GM12874 (cell line): ENCODE measurements around the gene TUBB1.

Experiments
- CTCF ChIP-seq: IDR thresholded peaks from 2 replicates; pipeline ENCODE4 v1.5.1; 2011; ENCODE audit warnings: low read depth, mild to moderate bottlenecking, control low read depth, low read length, moderate library complexity; ENCODE audit not compliant: insufficient read depth

TUBB1 gene

GRCh38 chr20:58986286-58986967 lies 32.8 kb upstream of the TUBB1 start:
- no peak for TF ChIP-seq CTCF

- no peak for TF ChIP-seq CTCF
Measured at GRCh38 chr20:58986968-58987517, 32.2 kb upstream of the TUBB1 start.

- TF ChIP-seq CTCF, result no peak
Measured at GRCh38 chr20:58987790-58988564, 31.3 kb upstream of the TUBB1 start.

GRCh38 chr20:58988565-58988882 lies 30.7 kb upstream of the TUBB1 start:
- no peak for TF ChIP-seq CTCF

GRCh38 chr20:58989196-58989595 lies 30.0 kb upstream of the TUBB1 start:
- TF ChIP-seq CTCF, result no peak

GRCh38 chr20:58990651-58991445 lies 28.4 kb upstream of the TUBB1 start:
- TF ChIP-seq CTCF, result no peak

- TF ChIP-seq CTCF, result no peak
Measured at GRCh38 chr20:58991715-58992114, 27.5 kb upstream of the TUBB1 start.
